Body of pancreas (tissue), 4 donors: ENCODE results near the gene TMPRSS11F.

Source experiments
- POLR2A ChIP-seq, 3 donors: fragments of 450-650 bp; IDR thresholded peaks; one replicate each; pipeline ENCODE4 v1.6.1; 2016; ENCODE audit warnings: antibody characterized with exemption in 3 of 3, mild to moderate bottlenecking in 2 of 3
- TF ChIP-seq, protein P1 (sequence below), 7 experiments: fragments of 450-650 bp in 4 of 7; fragments of 200-600 bp in 3 of 7; sonication (generic) in 3 of 7; IDR thresholded peaks; one replicate each; pipeline ENCODE4 v1.5.1; 2016 to 2019; ENCODE audit warnings: antibody characterized with exemption in 7 of 7

DNA sequence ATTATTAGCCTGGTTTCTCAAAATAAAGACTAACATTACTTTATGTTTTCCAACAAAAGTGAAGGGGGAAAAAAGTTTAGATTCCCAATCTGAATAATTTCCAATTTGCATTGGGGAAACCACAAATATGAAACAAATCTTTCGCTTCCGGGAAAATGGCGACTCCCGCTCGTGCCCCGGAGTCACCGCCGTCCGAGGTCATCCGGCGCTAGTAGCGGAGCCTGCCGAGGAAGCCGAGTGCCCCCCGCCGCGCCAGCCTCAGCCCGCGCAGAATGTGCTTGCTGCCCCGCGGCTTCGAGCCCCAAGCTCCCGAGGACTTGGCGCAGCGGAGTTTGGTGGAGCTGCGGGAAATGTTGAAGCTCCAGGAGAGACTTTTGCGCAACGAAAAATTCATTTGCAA is 91.4 kb downstream of the TMPRSS11F start:
- TF ChIP-seq, protein P1, sequence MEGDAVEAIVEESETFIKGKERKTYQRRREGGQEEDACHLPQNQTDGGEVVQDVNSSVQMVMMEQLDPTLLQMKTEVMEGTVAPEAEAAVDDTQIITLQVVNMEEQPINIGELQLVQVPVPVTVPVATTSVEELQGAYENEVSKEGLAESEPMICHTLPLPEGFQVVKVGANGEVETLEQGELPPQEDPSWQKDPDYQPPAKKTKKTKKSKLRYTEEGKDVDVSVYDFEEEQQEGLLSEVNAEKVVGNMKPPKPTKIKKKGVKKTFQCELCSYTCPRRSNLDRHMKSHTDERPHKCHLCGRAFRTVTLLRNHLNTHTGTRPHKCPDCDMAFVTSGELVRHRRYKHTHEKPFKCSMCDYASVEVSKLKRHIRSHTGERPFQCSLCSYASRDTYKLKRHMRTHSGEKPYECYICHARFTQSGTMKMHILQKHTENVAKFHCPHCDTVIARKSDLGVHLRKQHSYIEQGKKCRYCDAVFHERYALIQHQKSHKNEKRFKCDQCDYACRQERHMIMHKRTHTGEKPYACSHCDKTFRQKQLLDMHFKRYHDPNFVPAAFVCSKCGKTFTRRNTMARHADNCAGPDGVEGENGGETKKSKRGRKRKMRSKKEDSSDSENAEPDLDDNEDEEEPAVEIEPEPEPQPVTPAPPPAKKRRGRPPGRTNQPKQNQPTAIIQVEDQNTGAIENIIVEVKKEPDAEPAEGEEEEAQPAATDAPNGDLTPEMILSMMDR (IDR thresholded peaks at IDR 0.05): no peak
- TF ChIP-seq POLR2A (IDR thresholded peaks at IDR 0.05): no peak
